Measurements from ENCODE around the gene STK32A. TPM values are rescaled to one million over a fixed set of nuclear protein-coding genes. Genes with fewer than 3 reads are reported as not detected.

STK32A gene
- total RNA-seq, 1 donor from 2014 or later, result not detected

DNA sequence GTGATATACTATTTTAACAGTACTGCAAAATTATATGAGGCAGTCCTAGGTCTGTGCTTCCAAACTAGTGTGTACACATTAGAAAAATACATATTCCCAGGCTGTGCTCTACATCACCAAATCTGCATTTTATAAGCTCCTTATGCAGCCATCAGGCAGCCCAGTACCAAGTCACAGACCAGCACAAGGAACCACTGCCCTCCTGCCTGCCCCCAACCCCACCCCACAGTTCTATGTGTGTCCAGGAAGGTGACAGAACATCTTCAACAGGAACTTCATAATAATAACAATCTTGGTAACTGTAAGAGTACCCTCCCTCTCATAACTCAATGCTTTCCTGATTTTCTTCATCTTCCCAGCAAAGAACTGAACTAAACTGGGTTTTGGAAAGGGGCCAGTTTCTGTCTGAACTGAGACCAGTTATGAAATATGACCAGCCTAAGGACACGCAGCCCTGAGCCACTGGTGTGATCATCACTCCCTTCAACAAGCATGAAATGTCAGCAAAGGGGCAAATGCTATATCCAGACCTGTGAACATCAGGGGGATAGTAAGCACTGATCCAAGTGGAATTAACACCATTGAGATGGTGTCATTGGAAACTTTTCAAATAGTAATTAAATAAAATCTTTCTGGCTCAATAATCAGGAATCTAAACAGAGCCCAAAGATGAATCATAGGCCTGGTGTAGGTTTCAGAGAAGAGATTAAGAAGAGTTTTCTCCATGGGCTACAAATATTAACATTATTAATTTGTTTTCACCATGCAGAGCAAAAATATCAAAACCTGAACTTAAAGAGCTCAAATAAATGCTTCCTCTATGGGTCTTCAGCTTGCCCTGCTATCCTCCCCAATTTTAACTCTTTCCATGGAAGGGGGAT is 192.9 kb downstream of the STK32A start:
- H3K4me1 Mint-ChIP-seq (ENCODE audit: low read depth), result no peaks in the 10 kb centered on the region
- intact Hi-C loops (cut with micrococcal nuclease), result no loop called here
- H3K27me3 Mint-ChIP-seq (ENCODE audit: low read depth), result no peaks in the 10 kb centered on the region
- no peak for DNase-seq (ENCODE audit: low spot score)
- no peak overlapping the region for H3K27ac Mint-ChIP-seq
- H3K9me3 Mint-ChIP-seq, result no peaks in the 10 kb centered on the region
- H3K36me3 Mint-ChIP-seq (ENCODE audit: low read depth), result no peaks in the 10 kb centered on the region
- H3K4me3 Mint-ChIP-seq (ENCODE audit: low read depth), result no peak overlapping the region

DNA sequence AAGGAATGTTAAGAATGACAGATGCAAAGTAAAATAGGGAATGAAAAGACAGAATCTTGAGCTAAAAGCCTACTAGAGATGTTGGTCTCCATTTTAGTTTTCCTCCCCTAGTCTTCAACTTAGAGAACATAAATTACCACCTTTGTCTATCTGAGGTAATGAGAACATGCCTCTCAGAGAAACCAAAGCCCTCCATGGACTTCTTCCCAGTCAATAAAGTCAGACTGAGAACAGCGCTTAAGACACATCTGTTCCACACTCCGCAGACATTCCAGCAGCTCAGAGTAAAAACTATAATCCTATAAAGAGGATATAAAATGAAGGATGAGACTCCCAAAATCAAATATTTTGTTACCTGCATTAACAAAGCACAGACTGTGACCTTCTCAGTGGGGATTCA is 195.8 kb downstream of the STK32A start:
- intact Hi-C loops (cut with micrococcal nuclease), result no loop called here
- Mint-ChIP-seq H3K36me3 (ENCODE audit: low read depth) (no peaks in the 10 kb centered on the region), H3K4me1 (ENCODE audit: low read depth) (no peaks in the 10 kb centered on the region), H3K4me3 (ENCODE audit: low read depth) (no peak overlapping the region), H3K9me3 (no peaks in the 10 kb centered on the region), H3K27me3 (ENCODE audit: low read depth) (no peaks in the 10 kb centered on the region), H3K27ac (no peak overlapping the region)
- DNase-seq (ENCODE audit: low spot score), result no peak

DNA sequence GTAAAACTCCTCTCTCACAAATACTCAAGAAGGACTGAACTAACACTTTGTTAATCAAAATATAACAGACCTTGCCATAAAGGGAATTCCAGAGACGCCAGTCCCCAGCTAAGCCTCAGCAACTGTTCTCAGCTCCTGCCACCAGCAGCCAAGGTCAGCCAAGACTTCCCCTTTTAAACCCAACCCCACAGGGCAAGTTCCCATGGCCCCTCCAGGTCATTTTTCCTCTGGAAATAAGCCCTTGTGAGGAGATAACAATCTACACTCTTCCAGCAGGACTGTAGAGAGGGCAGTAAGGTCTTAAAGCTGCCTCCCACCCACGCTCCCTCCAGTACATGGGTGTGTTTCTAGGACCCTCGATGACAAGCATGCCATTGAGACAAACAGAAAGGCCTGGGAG is 196.8 kb downstream of the STK32A start:
- Mint-ChIP-seq H3K9me3 (no peaks in the 10 kb centered on the region), H3K4me3 (ENCODE audit: low read depth) (no peak overlapping the region), H3K27ac (no peak overlapping the region), H3K4me1 (ENCODE audit: low read depth) (no peaks in the 10 kb centered on the region), H3K27me3 (ENCODE audit: low read depth) (no peaks in the 10 kb centered on the region), H3K36me3 (ENCODE audit: low read depth) (no peaks in the 10 kb centered on the region)
- intact Hi-C loops (cut with micrococcal nuclease), result no loop called here
- DNase-seq (ENCODE audit: low spot score), result no peak

DNA sequence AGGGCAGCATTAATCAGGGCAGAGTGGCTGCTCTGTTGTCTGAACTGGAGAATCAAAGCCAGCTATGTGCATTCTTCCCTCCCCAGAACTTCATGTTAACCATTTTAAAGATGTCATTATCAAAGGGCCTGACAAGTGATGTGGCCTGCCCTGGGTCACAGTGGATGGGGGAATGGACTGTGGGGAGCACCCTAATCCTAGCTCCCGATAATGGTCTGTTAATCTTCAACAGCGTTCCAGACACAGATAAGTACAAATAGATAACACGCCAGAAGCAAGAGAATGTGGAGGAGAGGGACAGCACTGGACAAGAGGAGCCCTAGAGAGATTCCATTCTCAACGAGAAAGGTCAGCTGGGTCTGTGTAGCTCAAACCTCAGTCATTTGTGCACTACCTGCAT is 197.5 kb downstream of the STK32A start:
- Mint-ChIP-seq H3K36me3 (ENCODE audit: low read depth) (no peaks in the 10 kb centered on the region), H3K27me3 (ENCODE audit: low read depth) (no peaks in the 10 kb centered on the region), H3K4me3 (ENCODE audit: low read depth) (no peak overlapping the region), H3K27ac (no peak overlapping the region), H3K4me1 (ENCODE audit: low read depth) (no peaks in the 10 kb centered on the region), H3K9me3 (no peaks in the 10 kb centered on the region)
- intact Hi-C loops (cut with micrococcal nuclease), result no loop called here
- no peak for DNase-seq (ENCODE audit: low spot score)

DNA sequence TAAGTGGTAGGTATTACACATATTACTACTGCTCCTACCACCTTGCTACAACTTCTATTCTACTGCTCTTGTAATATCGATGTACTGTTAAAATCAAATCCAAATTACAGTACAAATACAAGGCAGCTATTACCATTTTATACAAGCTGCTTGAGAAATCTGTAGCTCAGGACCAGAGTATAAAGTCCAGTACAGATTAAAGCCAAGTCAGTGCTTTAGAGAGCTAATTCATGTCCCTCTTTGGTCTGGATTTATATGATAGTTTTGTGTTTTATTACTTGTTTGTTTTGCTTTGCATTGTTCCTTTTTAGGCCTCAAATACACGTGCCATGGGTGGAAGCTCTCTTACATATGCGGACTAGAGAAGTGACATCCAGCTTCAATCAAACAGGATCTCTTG is 199.2 kb downstream of the STK32A start:
- DNase-seq (ENCODE audit: low spot score), result no peak
- Mint-ChIP-seq H3K27ac (no peak overlapping the region), H3K9me3 (no peaks in the 10 kb centered on the region), H3K4me3 (ENCODE audit: low read depth) (no peak overlapping the region), H3K27me3 (ENCODE audit: low read depth) (no peaks in the 10 kb centered on the region), H3K36me3 (ENCODE audit: low read depth) (no peaks in the 10 kb centered on the region), H3K4me1 (ENCODE audit: low read depth) (no peaks in the 10 kb centered on the region)
- intact Hi-C loops (cut with micrococcal nuclease), result no loop called here

DNA sequence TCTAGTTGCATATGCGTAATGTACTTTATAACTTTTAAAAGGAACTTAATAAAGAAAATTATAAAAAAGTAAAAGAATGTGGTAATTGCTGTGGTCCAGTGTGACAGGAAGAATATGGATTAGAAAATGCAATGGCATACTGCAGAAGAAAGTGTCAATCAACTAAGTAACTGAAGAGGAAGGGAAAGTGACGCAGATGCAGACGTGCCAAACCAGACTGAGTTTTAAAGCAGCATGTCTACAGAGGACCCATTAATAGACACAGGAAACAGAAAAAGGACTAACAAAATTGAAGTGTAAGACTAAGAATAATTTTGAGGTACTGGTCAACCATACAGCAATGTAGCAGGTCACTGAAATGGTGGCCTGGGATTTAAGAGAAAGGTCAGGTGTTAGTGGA is 201.8 kb downstream of the STK32A start:
- no peak for DNase-seq (ENCODE audit: low spot score)
- intact Hi-C loops (cut with micrococcal nuclease), result no loop called here
- no peaks in the 10 kb centered on the region for H3K36me3 Mint-ChIP-seq (ENCODE audit: low read depth)

DNA sequence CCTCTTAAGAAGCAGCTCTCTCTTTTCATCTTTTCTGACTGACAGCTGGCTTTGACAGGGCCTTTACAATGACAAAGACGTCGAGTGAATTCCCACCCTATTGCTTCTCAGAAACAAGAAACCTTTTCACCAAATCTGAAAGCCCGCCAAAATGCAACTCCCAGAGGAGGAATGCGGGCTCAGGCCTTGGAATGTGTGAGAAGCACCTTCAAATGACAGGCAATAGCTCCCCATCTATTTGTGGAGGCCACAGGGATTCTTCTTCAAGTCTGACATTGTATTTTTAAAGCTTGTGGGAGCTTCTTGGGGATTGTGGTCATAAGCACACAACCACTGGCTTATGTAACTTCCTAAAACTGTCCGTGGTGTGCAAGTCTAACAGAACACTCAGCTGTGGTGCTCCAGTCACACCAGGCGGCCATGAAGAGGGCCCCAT is 202.4 kb downstream of the STK32A start:
- Mint-ChIP-seq H3K9me3 (no peaks in the 10 kb centered on the region), H3K4me3 (ENCODE audit: low read depth) (no peak overlapping the region), H3K4me1 (ENCODE audit: low read depth) (no peaks in the 10 kb centered on the region), H3K27me3 (ENCODE audit: low read depth) (no peaks in the 10 kb centered on the region), H3K36me3 (ENCODE audit: low read depth) (no peaks in the 10 kb centered on the region), H3K27ac (no peak overlapping the region)
- no peak for DNase-seq (ENCODE audit: low spot score)
- intact Hi-C loops (cut with micrococcal nuclease), result no loop called here

More for the DNA sequence above, 201.8 kb downstream of the STK32A start:
- Mint-ChIP-seq H3K9me3 (no peaks in the 10 kb centered on the region), H3K27ac (no peak overlapping the region), H3K27me3 (ENCODE audit: low read depth) (no peaks in the 10 kb centered on the region), H3K4me1 (ENCODE audit: low read depth) (no peaks in the 10 kb centered on the region), H3K4me3 (ENCODE audit: low read depth) (no peak overlapping the region)
